Spinal cord (tissue), 10 donors: Measurements from ENCODE around the gene KDR. TPM values are rescaled to one million over a fixed set of nuclear protein-coding genes. Genes with fewer than 3 reads are reported as not detected.

Source experiments
- DNase-seq, 6 donors: peaks; one replicate each; pipeline versions ENCODE4 v3.0.0 to v3.0.0-alpha.2; 2013 to 2015; ENCODE audit warnings: low spot score in 6 of 6, low read depth in 4 of 6
- H3K27ac ChIP-seq: one replicate; pipeline ENCODE4 v1.5.1; 2013; ENCODE audit warnings: low read depth, low read length, control low read depth
- H3K27me3 ChIP-seq: one replicate; pipeline ENCODE4 v1.6.1; 2013; ENCODE audit warnings: low read length; ENCODE audit not compliant: control insufficient read depth, insufficient read depth
- H3K36me3 ChIP-seq: one replicate; pipeline ENCODE4 v1.6.1; 2013; ENCODE audit warnings: low read length; ENCODE audit not compliant: control insufficient read depth, insufficient read depth
- H3K4me1 ChIP-seq: one replicate; pipeline ENCODE4 v1.6.1; 2013; ENCODE audit warnings: low read length; ENCODE audit not compliant: control insufficient read depth, insufficient read depth
- H3K4me3 ChIP-seq: one replicate; pipeline ENCODE4 v1.5.1; 2013; ENCODE audit warnings: low read depth, low read length, control low read depth
- H3K9me3 ChIP-seq: one replicate; pipeline ENCODE4 v1.6.1; 2013; ENCODE audit warnings: low read length; ENCODE audit not compliant: control insufficient read depth, insufficient read depth
- WGBS: methylation state at CpG from one replicate; pipeline ENCODE4 v1.1.5; 2013; ENCODE audit warnings: missing lambda C conversion rate; ENCODE audit not compliant: insufficient coverage; 5-methylcytosine and 5-hydroxymethylcytosine counted together
- polyA plus RNA-seq, 2 donors: library from polyadenylated mRNA; unstranded; fragments of 120-200 nt; gene quantifications; one replicate each; pipeline ENCODE4 v1.2.1, GENCODE V29; 2013; ENCODE audit not compliant: insufficient read length in 2 of 2
- total RNA-seq, 2 donors: library from RNA; depleted of rRNA in 1 of 2; stranded (reverse); fragments of 120-200 nt in 1 of 2; fragments of >200 nt in 1 of 2; gene quantifications; one replicate each; pipeline versions ENCODE4 v1.2.3 to v1.2.4, GENCODE V29; 2013 to 2014
- donor health status: healthy.

The KDR gene
- total and polyA plus RNA-seq, 4 donors = 29.1 to 217 (median 57.4) TPM

DNA sequence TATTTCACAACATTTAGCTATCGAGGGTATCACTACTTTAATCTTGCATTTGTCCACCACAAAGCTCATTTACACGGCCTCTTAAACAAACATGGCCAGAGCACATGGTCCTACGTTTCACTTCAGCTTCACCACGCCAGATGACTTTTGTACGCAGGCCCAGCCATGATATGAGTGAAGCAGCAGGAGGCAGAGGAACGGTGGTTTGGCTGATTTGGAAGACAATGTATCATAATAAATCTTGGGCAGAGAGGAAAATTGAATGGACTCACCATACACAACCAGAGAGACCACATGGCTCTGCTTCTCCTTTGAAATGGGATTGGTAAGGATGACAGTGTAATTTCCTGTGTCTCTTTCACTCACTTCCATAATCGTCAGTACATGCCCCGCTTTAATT is 15.3 kb downstream of the KDR start:
- Histone ChIP-seq H3K4me1 (no peaks in the 10 kb centered on the region), H3K36me3 (no peaks in the 10 kb centered on the region), H3K9me3 (no peaks in the 10 kb centered on the region), H3K27ac (no peak overlapping the region), H3K27me3 (no peaks in the 10 kb centered on the region), H3K4me3 (no peak overlapping the region)
- no peak for DNase-seq
- WGBS = 60% methylated on average over 1 of the region's 8 CpGs

- Histone ChIP-seq H3K36me3 (no peaks in the 10 kb centered on the region), H3K9me3 (no peaks in the 10 kb centered on the region), H3K27me3 (no peaks in the 10 kb centered on the region), H3K27ac (no peak overlapping the region), H3K4me3 (no peak overlapping the region), H3K4me1 (no peaks in the 10 kb centered on the region)
- 100% methylated on average over 1 of the region's 3 CpGs for WGBS
- DNase-seq = no peak
Measured at GRCh38 chr4:55107054-55107453, 18.3 kb downstream of the KDR start.

GRCh38 chr4:55103224-55103623 is 22.2 kb downstream of the KDR start:
- Histone ChIP-seq H3K9me3 (no peaks in the 10 kb centered on the region), H3K4me3 (no peak overlapping the region), H3K27ac (no peak overlapping the region), H3K36me3 (no peaks in the 10 kb centered on the region), H3K27me3 (no peaks in the 10 kb centered on the region), H3K4me1 (no peaks in the 10 kb centered on the region)
- no peak for DNase-seq
- no CpG with 5 or more reads among the region's 3 CpGs for WGBS

- Histone ChIP-seq H3K4me3 (no peak overlapping the region), H3K9me3 (no peaks in the 10 kb centered on the region), H3K4me1 (no peaks in the 10 kb centered on the region), H3K27me3 (no peaks in the 10 kb centered on the region), H3K27ac (no peak overlapping the region), H3K36me3 (no peaks in the 10 kb centered on the region)
- no peak for DNase-seq
- 90% methylated on average over 2 of the region's 4 CpGs for WGBS
Measured at GRCh38 chr4:55099816-55100215, 25.6 kb downstream of the KDR start.

GRCh38 chr4:55098456-55099204 is 26.8 kb downstream of the KDR start:
- Histone ChIP-seq H3K9me3 (no peaks in the 10 kb centered on the region), H3K4me1 (no peaks in the 10 kb centered on the region), H3K36me3 (no peaks in the 10 kb centered on the region), H3K4me3 (no peak overlapping the region), H3K27ac (no peak overlapping the region), H3K27me3 (no peaks in the 10 kb centered on the region)
- 80% methylated on average over 7 of the region's 10 CpGs for WGBS
- DNase-seq = no peak

GRCh38 chr4:55096619-55097018 is 28.8 kb downstream of the KDR start:
- Histone ChIP-seq H3K4me3 (no peak overlapping the region), H3K4me1 (no peaks in the 10 kb centered on the region), H3K27ac (no peak overlapping the region), H3K36me3 (no peaks in the 10 kb centered on the region), H3K9me3 (no peaks in the 10 kb centered on the region), H3K27me3 (no peaks in the 10 kb centered on the region)
- DNase-seq = peak in 1 of 6 donors; percentile 53
- WGBS = no CpG with 5 or more reads among the region's 4 CpGs

DNA sequence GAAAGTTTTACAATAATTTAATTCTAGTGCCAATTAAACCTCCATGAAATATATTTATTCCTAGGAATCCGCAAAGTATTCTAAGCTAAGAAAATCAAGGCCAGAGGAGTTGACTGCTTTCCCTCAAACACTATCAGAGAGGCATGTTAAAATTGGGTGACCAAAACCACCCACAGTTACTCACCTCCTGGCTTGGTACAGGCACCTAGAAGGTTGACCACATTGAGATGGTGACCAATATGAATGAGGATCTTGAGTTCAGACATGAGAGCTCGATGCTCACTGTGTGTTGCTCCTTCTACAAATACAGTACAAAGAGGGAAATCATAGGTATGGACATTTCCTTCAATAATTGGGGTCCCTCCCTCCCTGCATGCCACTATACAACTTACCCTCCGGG is 29.4 kb downstream of the KDR start:
- no peak overlapping the region for H3K4me3 ChIP-seq
- DNase-seq = no peak
- H3K9me3 ChIP-seq = no peaks in the 10 kb centered on the region
- no peaks in the 10 kb centered on the region for H3K36me3 ChIP-seq
- no peaks in the 10 kb centered on the region for H3K27me3 ChIP-seq
- no peak overlapping the region for H3K27ac ChIP-seq
- no CpG with 5 or more reads among the region's 3 CpGs for WGBS
- H3K4me1 ChIP-seq = no peaks in the 10 kb centered on the region

- 100% methylated on average over 2 of the region's 2 CpGs for WGBS
- H3K4me3 ChIP-seq = no peak overlapping the region
- H3K9me3 ChIP-seq = no peaks in the 10 kb centered on the region
- DNase-seq = no peak
- no peak overlapping the region for H3K27ac ChIP-seq
- no peaks in the 10 kb centered on the region for H3K4me1 ChIP-seq
- H3K36me3 ChIP-seq = no peaks in the 10 kb centered on the region
- no peaks in the 10 kb centered on the region for H3K27me3 ChIP-seq
Measured at GRCh38 chr4:55092504-55092903, 32.9 kb downstream of the KDR start.

- Histone ChIP-seq H3K36me3 (no peaks in the 10 kb centered on the region), H3K4me3 (no peak overlapping the region), H3K27ac (no peak overlapping the region), H3K27me3 (no peaks in the 10 kb centered on the region), H3K4me1 (peaks cover 7% of the 10 kb centered on the region), H3K9me3 (no peaks in the 10 kb centered on the region)
- DNase-seq = no peak
- 95% methylated on average over 5 of the region's 6 CpGs for WGBS
Measured at GRCh38 chr4:55089916-55090315, 35.5 kb downstream of the KDR start.

GRCh38 chr4:55087913-55088260 is 37.5 kb downstream of the KDR start:
- Histone ChIP-seq H3K27me3 (no peaks in the 10 kb centered on the region), H3K27ac (no peak overlapping the region), H3K9me3 (no peaks in the 10 kb centered on the region), H3K4me3 (no peak overlapping the region), H3K4me1 (peaks cover 7% of the 10 kb centered on the region), H3K36me3 (no peaks in the 10 kb centered on the region)
- DNase-seq = no peak
- no CpG with 5 or more reads among the region's 1 CpG for WGBS
